H4 (cell line): Measurements from ENCODE around the gene ZNF471. TPM values are rescaled to one million over a fixed set of nuclear protein-coding genes. Genes with fewer than 3 reads are reported as not detected.

Source experiments
- DNase-seq: peaks from one replicate; pipeline ENCODE4 v3.0.0-alpha.2; 2015; ENCODE audit warnings: low spot score
- total RNA-seq: library from RNA; depleted of rRNA; stranded (reverse); fragments of >200 nt; shearing (Covaris generic); gene quantifications from 2 replicates; pipeline ENCODE4 v1.2.3, GENCODE V29; 2014; rRNA removed

The ZNF471 gene
- total RNA-seq, 1 experiment from 2014 or later: 1.6 TPM

- no peak for DNase-seq
Measured at GRCh38 chr19:56573914-56574313, 66.3 kb downstream of the ZNF471 start.

GRCh38 chr19:56577719-56578602 lies 70.3 kb downstream of the ZNF471 start:
- no peak for DNase-seq

Other genes with a start within 250 kb of the ZNF471 start
- gene EDDM13, start 235.1 kb upstream of the ZNF471 start, total RNA-seq: not detected in 2 replicates
- gene ZSCAN5A, start 193.0 kb upstream of the ZNF471 start, total RNA-seq: 7.0 and 12.7 TPM in 2 replicates
- 6.8 and 8.8 TPM in 2 replicates for gene ZNF582, start 114.3 kb upstream of the ZNF471 start, total RNA-seq
- gene ZNF583, start 103.5 kb upstream of the ZNF471 start, total RNA-seq: 10.6 and 12.4 TPM in 2 replicates
- gene ZNF667, start 30.5 kb upstream of the ZNF471 start, total RNA-seq: 2.9 and 6.4 TPM in 2 replicates
- 3.9 and 4.7 TPM in 2 replicates for gene ZFP28, start 31.1 kb downstream of the ZNF471 start, total RNA-seq
- 0.68 and 1.6 TPM in 2 replicates for gene ZNF470, start 59.6 kb downstream of the ZNF471 start, total RNA-seq
- 11.5 and 13.2 TPM in 2 replicates for gene ZNF71, start 87.4 kb downstream of the ZNF471 start, total RNA-seq
- not detected in 2 replicates for gene SMIM17, start 135.3 kb downstream of the ZNF471 start, total RNA-seq
- gene ZNF835, start 163.9 kb downstream of the ZNF471 start, total RNA-seq: 0.04 TPM in 1 of 2 replicates, not detected in the other